WI38 (cell line): ENCODE data around the gene COL5A1.
"Not testable (repeated sequence)": the region's sequence is repeated elsewhere in the genome, so short reads cannot be mapped to it uniquely, and the experiment has no call there.

Experiments used
- H3K4me3 ChIP-seq: 2 replicates; pipeline ENCODE4 v1.5.1; 2011; ENCODE audit warnings: low read depth, mild to moderate bottlenecking, control low read depth, low read length
- CTCF ChIP-seq: IDR thresholded peaks from 2 replicates; pipeline ENCODE4 v1.5.1; 2012; ENCODE audit warnings: low read depth, mild to moderate bottlenecking, control low read depth, low read length

COL5A1 gene

DNA sequence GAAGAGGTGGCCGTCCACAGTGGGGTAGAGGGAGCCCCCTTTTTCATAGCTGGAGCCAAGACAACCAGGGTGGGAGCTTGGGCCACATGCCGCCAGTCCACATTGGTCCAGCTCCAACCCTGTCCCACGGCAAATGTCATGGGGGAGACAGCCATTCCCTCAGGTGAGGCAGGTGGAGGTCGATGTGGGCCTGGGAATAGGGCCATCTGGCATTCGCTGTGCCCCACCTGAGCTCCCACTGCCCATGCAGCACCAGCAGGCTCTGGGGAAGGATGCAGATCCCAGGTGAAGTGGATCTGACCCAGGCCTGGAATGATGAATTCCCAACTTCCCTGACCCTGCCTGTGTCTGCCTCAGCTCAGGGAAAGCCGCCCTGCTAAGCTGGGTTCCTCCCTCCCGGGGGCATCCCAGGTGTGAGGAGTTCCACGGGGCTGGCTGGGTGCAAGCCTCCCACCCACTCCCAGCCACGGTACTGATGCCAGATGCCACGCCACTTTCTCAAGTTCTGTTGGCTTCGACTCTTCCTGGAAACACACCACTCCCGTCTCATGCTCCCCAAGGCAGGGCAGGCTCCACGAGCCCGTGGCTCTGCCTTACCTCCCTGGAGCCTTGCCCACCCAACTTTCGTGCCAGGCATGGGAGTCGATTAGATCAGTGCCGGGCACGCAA is 213.8 kb downstream of the COL5A1 start:
- no peak for TF ChIP-seq CTCF
- no peak overlapping the region for H3K4me3 ChIP-seq

DNA sequence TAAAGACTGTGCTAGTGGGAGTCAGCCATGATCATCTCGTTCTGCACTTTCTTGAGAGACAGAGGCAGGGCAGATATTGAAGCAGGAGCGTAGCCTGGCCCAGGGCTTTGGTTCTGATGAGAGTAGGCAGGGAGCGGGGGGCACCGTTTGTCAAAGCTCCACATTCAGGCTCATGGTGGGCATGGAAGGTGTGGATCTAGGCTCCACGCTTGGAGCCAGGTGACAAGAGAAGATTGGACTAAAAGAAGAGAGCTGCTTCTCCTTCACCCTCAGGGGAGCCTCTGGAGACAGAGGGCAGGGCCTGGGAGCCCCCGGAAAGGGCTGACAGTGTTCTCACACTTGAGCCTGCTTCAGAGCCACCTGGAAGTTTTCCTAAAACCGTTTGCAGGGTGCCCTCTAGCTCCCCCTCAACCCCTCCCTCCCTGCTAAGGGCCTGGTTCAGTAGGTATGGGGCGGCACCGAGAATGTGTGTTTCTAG is 214.3 kb downstream of the COL5A1 start:
- no peak overlapping the region for H3K4me3 ChIP-seq
- TF ChIP-seq CTCF, result no peak

DNA sequence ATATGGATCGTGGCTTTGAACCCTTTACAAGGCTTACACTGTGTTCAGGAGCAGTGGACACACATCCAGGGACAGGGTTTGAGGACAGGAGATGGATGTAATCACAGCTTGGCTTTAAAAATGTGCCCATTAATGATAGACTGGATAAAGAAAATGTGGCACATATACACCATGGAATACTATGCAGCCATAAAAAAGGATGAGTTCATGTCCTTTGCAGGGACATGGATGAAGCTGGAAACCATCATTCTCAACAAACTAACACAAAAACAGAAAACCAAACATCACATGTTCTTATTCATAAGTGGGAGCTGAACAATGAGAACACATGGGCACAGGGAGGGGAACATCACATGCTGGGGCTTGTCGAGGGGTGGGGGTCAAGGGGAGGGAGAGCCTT is 215.8 kb downstream of the COL5A1 start:
- not testable (repeated sequence) for H3K4me3 ChIP-seq

DNA sequence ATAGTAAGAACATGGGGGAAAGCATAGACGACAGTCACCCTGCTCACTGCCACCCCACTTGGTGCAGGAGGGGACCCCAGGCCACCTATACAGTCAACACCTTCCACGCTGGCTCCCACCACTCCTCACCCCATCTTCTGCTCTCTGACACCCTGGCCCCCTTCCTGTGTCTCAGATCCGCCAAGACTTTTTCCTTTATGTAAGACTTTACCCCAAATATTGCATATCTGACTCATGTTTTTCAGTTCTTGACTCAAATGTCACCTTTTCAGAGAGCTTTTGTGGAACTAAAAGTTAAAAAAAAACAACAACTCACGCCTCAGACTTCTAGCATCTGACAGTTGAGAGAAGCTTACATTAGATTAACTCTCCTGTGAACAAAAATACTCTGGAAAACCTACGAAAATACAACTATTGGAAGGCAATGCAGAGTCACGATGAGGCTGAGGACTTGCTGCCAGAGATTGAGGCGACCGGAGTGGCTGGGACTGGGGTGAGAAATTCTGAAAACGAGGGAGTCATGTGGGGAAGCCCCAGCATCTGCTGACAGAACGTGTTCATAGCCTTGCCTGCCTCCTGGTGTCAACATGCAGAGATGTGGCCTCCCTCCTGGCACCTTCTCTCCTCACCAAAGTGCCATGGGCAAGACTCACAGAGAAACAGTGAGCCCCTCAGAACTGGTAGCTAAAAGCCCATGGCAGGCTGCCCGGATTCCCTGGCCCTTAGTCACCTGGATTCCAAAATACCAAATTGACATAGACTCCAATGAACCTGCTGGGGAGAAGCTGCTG is 216.6 kb downstream of the COL5A1 start:
- no peak overlapping the region for H3K4me3 ChIP-seq

DNA sequence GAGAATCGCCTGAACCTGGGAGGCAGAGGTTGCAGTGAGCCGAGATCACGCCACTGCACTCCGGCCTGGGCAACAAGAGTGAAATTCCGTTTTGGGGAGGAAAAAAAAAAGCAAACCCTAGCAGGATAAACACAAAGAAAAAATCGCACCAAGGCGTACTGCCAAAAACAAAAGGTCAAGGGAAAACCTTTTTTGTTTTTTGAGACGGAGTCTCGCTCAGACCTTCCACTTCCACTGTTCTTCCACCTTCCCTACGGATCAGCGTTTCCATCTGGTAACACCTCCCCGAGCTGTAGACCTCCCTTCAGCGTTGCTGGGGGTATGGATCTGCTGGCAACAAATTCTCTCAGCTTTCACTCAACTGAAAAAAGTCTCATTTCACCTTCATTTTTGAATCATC is 218.9 kb downstream of the COL5A1 start:
- TF ChIP-seq CTCF, result no peak

More for the DNA sequence above, 216.6 kb downstream of the COL5A1 start:
- TF ChIP-seq CTCF, result no peak

GRCh38 chr9:134861595-134862334 is 220.2 kb downstream of the COL5A1 start:
- H3K4me3 ChIP-seq, result no peak overlapping the region
- TF ChIP-seq CTCF, result no peak

More for the DNA sequence above, 218.9 kb downstream of the COL5A1 start:
- no peak overlapping the region for H3K4me3 ChIP-seq

DNA sequence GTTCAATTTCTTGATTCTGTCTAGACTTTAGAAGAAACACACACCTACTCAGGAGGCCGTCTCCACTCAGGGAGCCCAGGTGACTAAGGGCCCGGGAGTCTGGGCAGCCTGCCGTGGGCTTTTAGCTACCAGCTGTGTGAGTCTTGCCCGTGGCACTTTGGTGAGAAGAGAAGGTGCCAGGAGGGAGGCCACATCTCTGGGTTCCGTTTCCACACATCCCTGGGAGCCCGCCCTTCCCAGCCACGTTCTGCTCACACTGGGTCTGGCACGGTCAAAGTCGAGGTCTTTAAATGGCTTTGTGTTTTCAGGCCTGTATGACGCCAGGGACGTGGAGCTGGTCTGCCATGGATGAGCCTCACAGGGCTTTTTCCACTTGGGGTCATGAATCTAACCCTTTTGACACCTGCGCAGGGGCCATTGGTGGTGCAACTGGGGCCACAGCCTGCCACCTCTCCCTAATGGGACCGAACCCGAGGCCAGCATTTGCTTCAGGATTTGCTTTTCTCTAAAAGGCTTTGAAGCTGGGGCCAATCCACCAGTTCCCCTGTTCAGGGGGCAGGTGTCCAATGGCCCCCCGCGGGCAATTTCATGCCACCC is 221.8 kb downstream of the COL5A1 start:
- no peak for TF ChIP-seq CTCF
- H3K4me3 ChIP-seq, result no peak overlapping the region
